Endodermal cell (in vitro differentiated cells): Measurements from ENCODE around the gene CAPN5. TPM values are rescaled to one million over a fixed set of nuclear protein-coding genes. Genes with fewer than 3 reads are reported as not detected.
A peak's percentile ranks its signal among the peaks of the same experiment; 100 is the strongest.

ENCODE experiments used
- DNase-seq: peaks from one replicate; pipeline ENCODE4 v3.0.0-alpha.2; 2017
- H3K27ac ChIP-seq: 2 replicates; pipeline ENCODE4 v1.5.1; 2013; ENCODE audit warnings: mild to moderate bottlenecking, low read depth, low read length, moderate library complexity
- H3K27me3 ChIP-seq: 2 replicates; pipeline ENCODE4 v1.6.1; 2013; ENCODE audit warnings: mild to moderate bottlenecking, low read length, moderate library complexity; ENCODE audit not compliant: insufficient read depth, control insufficient read depth, poor library complexity, severe bottlenecking
- H3K36me3 ChIP-seq: 2 replicates; pipeline ENCODE4 v1.7.0; 2013; ENCODE audit warnings: mild to moderate bottlenecking, low read length, moderate library complexity; ENCODE audit not compliant: control insufficient read depth, insufficient read depth
- H3K4me1 ChIP-seq: one replicate; pipeline ENCODE4 v1.7.0; 2013; ENCODE audit warnings: low read length; ENCODE audit not compliant: control insufficient read depth, insufficient read depth
- H3K4me3 ChIP-seq: 2 replicates; pipeline ENCODE4 v1.5.1; 2013; ENCODE audit warnings: mild to moderate bottlenecking, low read length, moderate library complexity
- H3K9ac ChIP-seq: 2 replicates; pipeline ENCODE4 v1.6.1; 2013; ENCODE audit warnings: mild to moderate bottlenecking, low read length, moderate library complexity; ENCODE audit not compliant: poor library complexity, severe bottlenecking; ENCODE audit errors: extremely low read depth
- H3K9me3 ChIP-seq: 2 replicates; pipeline ENCODE4 v1.6.1; 2013; ENCODE audit warnings: mild to moderate bottlenecking, low read length, moderate library complexity; ENCODE audit not compliant: control insufficient read depth
- H3K27ac Mint-ChIP-seq: 2 replicates; pipeline ENCODE4 v1.8.0; 2020; ENCODE audit warnings: mixed read lengths
- H3K27me3 Mint-ChIP-seq: 2 replicates; pipeline ENCODE4 v1.8.0; 2021; ENCODE audit warnings: mild to moderate bottlenecking, mixed read lengths; ENCODE audit not compliant: insufficient read depth
- H3K36me3 Mint-ChIP-seq: 2 replicates; pipeline ENCODE4 v1.8.0; 2020; ENCODE audit warnings: low read depth, mixed read lengths
- H3K4me1 Mint-ChIP-seq: 2 replicates; pipeline ENCODE4 v1.8.0; 2020; ENCODE audit warnings: mixed read lengths
- H3K4me3 Mint-ChIP-seq: 2 replicates; pipeline ENCODE4 v1.8.0; 2020; ENCODE audit warnings: mild to moderate bottlenecking, moderate library complexity, mixed read lengths
- H3K9me3 Mint-ChIP-seq: 2 replicates; pipeline ENCODE4 v1.8.0; 2020; ENCODE audit warnings: mild to moderate bottlenecking, mixed read lengths
- WGBS, 2 experiments: methylation state at CpG; one replicate each; pipeline versions ENCODE4 v1.1.5 to v1.1.7; 2013; ENCODE audit warnings: missing lambda C conversion rate in 2 of 2, mixed read lengths in 1 of 2; ENCODE audit not compliant: insufficient coverage in 1 of 2, insufficient read length in 1 of 2; 5-methylcytosine and 5-hydroxymethylcytosine counted together
- total RNA-seq, 2 donors: library from RNA; stranded (reverse); fragmentation: NEBNext Ultra II Directional in 1 of 2; extraction: Animal tissue kit (Norgen Biotek cat#: 25700) in 1 of 2; gene quantifications; 2 replicates in 1 of 2; 3 replicates in 1 of 2; pipeline ENCODE4 v1.2.1, GENCODE V29; 2021
- TF ChIP-seq, protein P1 (sequence below): fragments of 200-600 bp; sonication (generic); conservative IDR thresholded peaks from 2 replicates; pipeline ENCODE4 v1.5.0; 2021; ENCODE audit warnings: antibody characterized with exemption, mild to moderate bottlenecking

CAPN5 gene
- total RNA-seq, 2 donors from 2014 or later = 17.5 to 21.5 TPM

DNA sequence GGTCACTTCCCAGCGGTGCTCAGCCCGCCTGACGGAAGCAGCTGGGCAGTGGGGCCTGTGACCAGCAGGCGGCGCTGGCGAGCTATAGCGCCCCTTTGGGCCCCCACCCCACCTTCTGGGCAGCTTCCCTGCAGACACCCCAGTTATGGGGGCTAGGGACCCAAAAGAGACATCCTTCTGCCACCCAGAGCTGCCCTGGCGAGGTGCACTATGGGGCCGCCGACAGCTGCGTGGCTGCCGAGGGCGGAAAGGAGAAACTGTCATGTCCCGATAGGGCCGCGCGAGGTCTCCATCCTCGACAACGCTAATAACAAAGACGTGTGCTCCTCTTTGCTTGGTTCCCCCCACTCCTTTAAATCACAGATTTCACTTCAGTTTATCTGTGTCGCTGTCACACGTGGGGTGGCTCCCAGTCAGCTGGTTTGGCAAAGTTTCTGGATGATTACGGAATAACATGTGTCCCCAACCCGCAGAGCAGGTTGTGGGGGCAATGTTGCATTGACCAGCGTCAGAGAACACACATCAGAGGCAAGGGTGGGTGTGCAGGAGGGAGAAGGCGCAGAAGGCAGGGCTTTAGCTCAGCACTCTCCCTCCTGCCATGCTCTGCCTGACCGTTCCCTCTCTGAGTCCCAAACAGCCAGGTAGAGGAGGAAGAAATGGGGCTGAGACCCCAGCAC lies 60.6 kb downstream of the CAPN5 start:
- TF ChIP-seq, protein P1, sequence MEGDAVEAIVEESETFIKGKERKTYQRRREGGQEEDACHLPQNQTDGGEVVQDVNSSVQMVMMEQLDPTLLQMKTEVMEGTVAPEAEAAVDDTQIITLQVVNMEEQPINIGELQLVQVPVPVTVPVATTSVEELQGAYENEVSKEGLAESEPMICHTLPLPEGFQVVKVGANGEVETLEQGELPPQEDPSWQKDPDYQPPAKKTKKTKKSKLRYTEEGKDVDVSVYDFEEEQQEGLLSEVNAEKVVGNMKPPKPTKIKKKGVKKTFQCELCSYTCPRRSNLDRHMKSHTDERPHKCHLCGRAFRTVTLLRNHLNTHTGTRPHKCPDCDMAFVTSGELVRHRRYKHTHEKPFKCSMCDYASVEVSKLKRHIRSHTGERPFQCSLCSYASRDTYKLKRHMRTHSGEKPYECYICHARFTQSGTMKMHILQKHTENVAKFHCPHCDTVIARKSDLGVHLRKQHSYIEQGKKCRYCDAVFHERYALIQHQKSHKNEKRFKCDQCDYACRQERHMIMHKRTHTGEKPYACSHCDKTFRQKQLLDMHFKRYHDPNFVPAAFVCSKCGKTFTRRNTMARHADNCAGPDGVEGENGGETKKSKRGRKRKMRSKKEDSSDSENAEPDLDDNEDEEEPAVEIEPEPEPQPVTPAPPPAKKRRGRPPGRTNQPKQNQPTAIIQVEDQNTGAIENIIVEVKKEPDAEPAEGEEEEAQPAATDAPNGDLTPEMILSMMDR = peak; percentile 100
- 12 to 13% methylated on average over 12 to 27 of the region's 27 CpGs for WGBS, 2 experiments
- peaks cover 6% of the 10 kb centered on the region for H3K27me3 Mint-ChIP-seq
- H3K4me3 ChIP-seq = peak overlapping the region; percentile 77
- no peak overlapping the region for H3K27ac ChIP-seq
- no peaks in the 10 kb centered on the region for H3K9me3 ChIP-seq
- no peak overlapping the region for H3K27ac Mint-ChIP-seq
- peaks cover 7% of the 10 kb centered on the region for H3K36me3 Mint-ChIP-seq
- peaks cover 9% of the 10 kb centered on the region for H3K4me1 Mint-ChIP-seq
- no peaks in the 10 kb centered on the region for H3K36me3 ChIP-seq
- H3K4me3 Mint-ChIP-seq = peak overlapping the region; percentile 49
- no peak overlapping the region for H3K9ac ChIP-seq
- H3K27me3 ChIP-seq = no peaks in the 10 kb centered on the region
- H3K4me1 ChIP-seq = no peaks in the 10 kb centered on the region
- no peaks in the 10 kb centered on the region for H3K9me3 Mint-ChIP-seq
- peak; percentile 88 for DNase-seq

DNA sequence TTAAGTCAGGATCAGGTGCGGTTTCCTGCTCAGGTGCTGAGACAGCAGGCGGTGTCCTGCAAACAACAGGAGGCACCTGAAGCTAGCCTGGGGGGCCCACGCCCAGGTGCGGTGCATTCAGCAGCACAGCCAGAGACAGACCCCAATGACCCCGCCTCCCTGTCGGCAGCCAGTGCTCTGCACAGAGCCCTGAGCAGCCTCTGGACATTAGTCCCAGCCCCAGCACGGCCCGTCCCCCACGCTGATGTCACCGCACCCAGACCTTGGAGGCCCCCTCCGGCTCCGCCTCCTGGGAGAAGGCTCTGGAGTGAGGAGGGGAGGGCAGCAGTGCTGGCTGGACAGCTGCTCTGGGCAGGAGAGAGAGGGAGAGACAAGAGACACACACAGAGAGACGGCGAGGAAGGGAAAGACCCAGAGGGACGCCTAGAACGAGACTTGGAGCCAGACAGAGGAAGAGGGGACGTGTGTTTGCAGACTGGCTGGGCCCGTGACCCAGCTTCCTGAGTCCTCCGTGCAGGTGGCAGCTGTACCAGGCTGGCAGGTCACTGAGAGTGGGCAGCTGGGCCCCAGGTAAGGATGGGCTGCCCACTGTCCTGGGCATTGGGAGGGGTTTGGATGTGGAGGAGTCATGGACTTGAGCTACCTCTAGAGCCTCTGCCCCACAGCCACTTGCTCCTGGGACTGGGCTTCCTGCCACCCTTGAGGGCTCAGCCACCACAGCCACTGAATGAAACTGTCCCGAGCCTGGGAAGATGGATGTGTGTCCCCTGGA lies 61.3 kb downstream of the CAPN5 start, which contains the start of gene MYO7A:
TSS of gene MYO7A (plus strand) at position 327 of the 772 bp plus-strand sequence. CDS start 2,389 bp downstream, outside the sequence.
- Mint-ChIP-seq H3K27me3 (peaks cover 6% of the 10 kb centered on the region), H3K36me3 (peaks cover 7% of the 10 kb centered on the region), H3K4me1 (peaks cover 9% of the 10 kb centered on the region), H3K27ac (peak within 1 kb of the TSS; percentile 14), H3K9me3 (no peaks in the 10 kb centered on the region), H3K4me3 (peak within 1 kb of the TSS; percentile 49)
- DNase-seq = peak; percentile 89
- H3K4me1 ChIP-seq = no peaks in the 10 kb centered on the region
- TF ChIP-seq, protein P1 = no peak
- H3K36me3 ChIP-seq = no peaks in the 10 kb centered on the region
- no peak within 1 kb of the TSS for H3K9ac ChIP-seq
- H3K27me3 ChIP-seq = no peaks in the 10 kb centered on the region
- no peaks in the 10 kb centered on the region for H3K9me3 ChIP-seq
- WGBS, 2 experiments = 60 to 63% methylated on average over 16 to 20 of the region's 20 CpGs
- no peak within 1 kb of the TSS for H3K27ac ChIP-seq
- peak within 1 kb of the TSS; percentile 77 for H3K4me3 ChIP-seq

GRCh38 chr11:77129069-77129841 lies 62.5 kb downstream of the CAPN5 start:
- Mint-ChIP-seq H3K9me3 (no peaks in the 10 kb centered on the region), H3K4me3 (no peak overlapping the region), H3K27me3 (peaks cover 6% of the 10 kb centered on the region), H3K36me3 (no peaks in the 10 kb centered on the region), H3K4me1 (peaks cover 9% of the 10 kb centered on the region), H3K27ac (no peak overlapping the region)
- Histone ChIP-seq H3K4me3 (no peak overlapping the region), H3K4me1 (no peaks in the 10 kb centered on the region), H3K36me3 (no peaks in the 10 kb centered on the region), H3K9me3 (no peaks in the 10 kb centered on the region), H3K27me3 (no peaks in the 10 kb centered on the region), H3K9ac (no peak overlapping the region), H3K27ac (no peak overlapping the region)
- no peak for DNase-seq
- WGBS, 2 experiments = 80 to 91% methylated on average over 1 to 11 of the region's 11 CpGs
- TF ChIP-seq, protein P1 = no peak
